NCI-H2081 (cell line): ENCODE results near the gene RHBG.
A peak's percentile ranks its signal among the peaks of the same experiment; 100 is the strongest.
"Not testable (repeated sequence)": the region's sequence is repeated elsewhere in the genome, so short reads cannot be mapped to it uniquely, and the experiment has no call there.

Source experiments
- DNase-seq, 2 experiments: peaks; one replicate each; lab custom pipeline; 2025; lab: John Stamatoyannopoulos, UW

The RHBG gene

GRCh38 chr1:156365754-156366153, 3.3 kb upstream of the RHBG start:
- no peak for DNase-seq

GRCh38 chr1:156366378-156367166, 2.4 kb upstream of the RHBG start:
- no peak for DNase-seq

GRCh38 chr1:156367383-156368156, 1.4 kb upstream of the RHBG start:
- no peak for DNase-seq

GRCh38 chr1:156368157-156368658, 803 bp upstream of the RHBG start:
- DNase-seq: no peak

- not testable (repeated sequence) for DNase-seq
These were observed 775 bp downstream of the RHBG start for GRCh38 chr1:156369685-156370286.

GRCh38 chr1:156371553-156372264, 2.7 kb downstream of the RHBG start:
- no peak for DNase-seq

GRCh38 chr1:156372265-156372586, 3.2 kb downstream of the RHBG start:
- no peak for DNase-seq

- DNase-seq: no peak
These were observed 3.9 kb downstream of the RHBG start for GRCh38 chr1:156372876-156373275.

GRCh38 chr1:156373546-156373945, 4.5 kb downstream of the RHBG start:
- DNase-seq: no peak

- DNase-seq: no peak
These were observed 7.1 kb downstream of the RHBG start for GRCh38 chr1:156376146-156376545.

GRCh38 chr1:156376958-156377919, 8.2 kb downstream of the RHBG start:
- DNase-seq: no peak

- DNase-seq: no peak
These were observed 9.5 kb downstream of the RHBG start for GRCh38 chr1:156378557-156378956.

GRCh38 chr1:156379420-156380165, 10.6 kb downstream of the RHBG start:
- DNase-seq: no peak

GRCh38 chr1:156382561-156382960, 13.6 kb downstream of the RHBG start:
- no peak for DNase-seq

- peak; percentile 75 to 78 for DNase-seq
These were observed 14.0 kb downstream of the RHBG start for GRCh38 chr1:156383023-156383422.

- no peak for DNase-seq
These were observed 15.0 kb downstream of the RHBG start for GRCh38 chr1:156384007-156384406.

GRCh38 chr1:156384658-156385057, 15.6 kb downstream of the RHBG start:
- no peak for DNase-seq

GRCh38 chr1:156385534-156386031, 16.6 kb downstream of the RHBG start:
- peak; percentile 79 to 82 for DNase-seq

- no peak for DNase-seq
These were observed 17.3 kb downstream of the RHBG start for GRCh38 chr1:156386134-156386901.
